ENCODE data around the gene CDS2. TPM values are rescaled to one million over a fixed set of nuclear protein-coding genes. Genes with fewer than 3 reads are reported as not detected.

CDS2 gene
- total RNA-seq = 25.3 and 26.2 TPM in 2 replicates

- TF ChIP-seq CTCF (IDR thresholded peaks at IDR 0.05; ENCODE audit: extremely low read depth, low read depth, low read length) = peak; percentile 52
- no peaks in the 10 kb centered on the region for H3K36me3 ChIP-seq (ENCODE audit: insufficient read depth, low read length)
Measured at GRCh38 chr20:5126512-5127203, at the start of gene CDS2. Gene CDS2 (plus strand): TSS chr20:5127008. CDS start chr20:5127093, 85 bp downstream.

GRCh38 chr20:5077761-5078387 is 48.9 kb upstream of the CDS2 start:
- Histone ChIP-seq H4K20me1 (ENCODE audit: insufficient read depth, low read length) (no peaks in the 10 kb centered on the region), H3K4me2 (ENCODE audit: insufficient read depth, low read length) (peak overlapping the region; percentile 59), H3K27me3 (ENCODE audit: insufficient read depth, low read length) (no peaks in the 10 kb centered on the region), H3K36me3 (ENCODE audit: insufficient read depth, low read length) (no peaks in the 10 kb centered on the region), H3K27ac (ENCODE audit: low read depth, low read length) (no peak overlapping the region), H3K9me3 (ENCODE audit: low read depth, low read length) (no peaks in the 10 kb centered on the region), H3K79me2 (ENCODE audit: insufficient read depth, low read length) (no peaks in the 10 kb centered on the region), H2AFZ (ENCODE audit: low read length) (peak overlapping the region; percentile 39), H3K4me1 (ENCODE audit: insufficient read depth, low read length) (peaks cover 13% of the 10 kb centered on the region), H3K4me3 (ENCODE audit: insufficient read depth, low read length) (peak overlapping the region; percentile 40)
- TF ChIP-seq CTCF (IDR thresholded peaks at IDR 0.05; ENCODE audit: extremely low read depth, low read depth, low read length) = no peak
- no peak for DNase-seq (ENCODE audit: insufficient read length, low spot score, missing footprints)

More at GRCh38 chr20:5126512-5127203, at the start of gene CDS2:
- Histone ChIP-seq H3K4me3 (ENCODE audit: insufficient read depth, low read length) (peak within 1 kb of the TSS; percentile 87), H3K27ac (ENCODE audit: low read depth, low read length) (peak within 1 kb of the TSS; percentile 88), H4K20me1 (ENCODE audit: insufficient read depth, low read length) (peaks cover 5% of the 10 kb centered on the region), H3K27me3 (ENCODE audit: insufficient read depth, low read length) (no peaks in the 10 kb centered on the region), H3K4me1 (ENCODE audit: insufficient read depth, low read length) (peaks cover 2% of the 10 kb centered on the region), H3K4me2 (ENCODE audit: insufficient read depth, low read length) (peak within 1 kb of the TSS; percentile 95), H3K79me2 (ENCODE audit: insufficient read depth, low read length) (peaks cover 38% of the 10 kb centered on the region), H3K9me3 (ENCODE audit: low read depth, low read length) (no peaks in the 10 kb centered on the region), H2AFZ (ENCODE audit: low read length) (peak within 1 kb of the TSS; percentile 96)
- peak; percentile 99 for DNase-seq (ENCODE audit: insufficient read length, low spot score, missing footprints)

DNA sequence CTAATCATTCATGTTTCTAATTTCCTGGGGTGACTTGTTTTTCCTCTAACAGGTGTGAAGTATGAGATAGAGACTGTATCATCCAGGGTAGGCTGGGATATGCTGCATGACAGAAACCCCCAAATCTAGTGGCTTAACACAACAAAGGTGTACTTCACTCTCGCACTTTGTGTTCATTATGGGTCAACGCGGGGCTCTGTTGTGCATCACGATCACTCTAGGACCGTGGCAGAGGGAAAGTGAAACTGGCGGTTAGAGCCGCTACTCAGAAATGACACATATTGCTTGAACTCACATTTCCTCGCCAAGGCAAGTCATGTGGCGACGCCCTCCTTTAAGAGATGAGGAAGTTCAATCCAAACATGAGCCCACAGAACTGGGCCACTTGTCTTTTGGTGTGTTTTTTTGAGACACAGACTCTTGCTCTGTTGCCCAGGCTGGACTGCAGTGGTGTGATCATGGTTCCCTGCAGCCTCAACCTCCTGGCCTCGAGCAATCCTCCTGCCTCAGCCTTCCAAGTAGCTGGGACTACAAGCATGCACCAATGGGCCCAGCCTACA is 48.3 kb upstream of the CDS2 start:
- peak overlapping the region; percentile 40 for H3K4me3 ChIP-seq (ENCODE audit: insufficient read depth, low read length)
- TF ChIP-seq CTCF (IDR thresholded peaks at IDR 0.05; ENCODE audit: extremely low read depth, low read depth, low read length) = no peak
- H3K36me3 ChIP-seq (ENCODE audit: insufficient read depth, low read length) = no peaks in the 10 kb centered on the region
- H3K4me1 ChIP-seq (ENCODE audit: insufficient read depth, low read length) = peaks cover 7% of the 10 kb centered on the region
- H3K4me2 ChIP-seq (ENCODE audit: insufficient read depth, low read length) = peak overlapping the region; percentile 59
- H2AFZ ChIP-seq (ENCODE audit: low read length) = peak overlapping the region; percentile 39
- no peaks in the 10 kb centered on the region for H3K9me3 ChIP-seq (ENCODE audit: low read depth, low read length)
- H4K20me1 ChIP-seq (ENCODE audit: insufficient read depth, low read length) = no peaks in the 10 kb centered on the region
- no peaks in the 10 kb centered on the region for H3K27me3 ChIP-seq (ENCODE audit: insufficient read depth, low read length)
- no peaks in the 10 kb centered on the region for H3K79me2 ChIP-seq (ENCODE audit: insufficient read depth, low read length)
- DNase-seq (ENCODE audit: insufficient read length, low spot score, missing footprints) = peak; percentile 69
- H3K27ac ChIP-seq (ENCODE audit: low read depth, low read length) = no peak overlapping the region

GRCh38 chr20:5080384-5080877 is 46.4 kb upstream of the CDS2 start:
- Histone ChIP-seq H3K27ac (ENCODE audit: low read depth, low read length) (peak overlapping the region; percentile 79), H3K4me3 (ENCODE audit: insufficient read depth, low read length) (no peak overlapping the region), H3K79me2 (ENCODE audit: insufficient read depth, low read length) (no peaks in the 10 kb centered on the region), H3K4me2 (ENCODE audit: insufficient read depth, low read length) (peak overlapping the region; percentile 34), H3K9me3 (ENCODE audit: low read depth, low read length) (no peaks in the 10 kb centered on the region), H3K4me1 (ENCODE audit: insufficient read depth, low read length) (peaks cover 5% of the 10 kb centered on the region), H4K20me1 (ENCODE audit: insufficient read depth, low read length) (no peaks in the 10 kb centered on the region), H3K27me3 (ENCODE audit: insufficient read depth, low read length) (no peaks in the 10 kb centered on the region), H2AFZ (ENCODE audit: low read length) (peak overlapping the region; percentile 80), H3K36me3 (ENCODE audit: insufficient read depth, low read length) (no peaks in the 10 kb centered on the region)
- TF ChIP-seq CTCF (IDR thresholded peaks at IDR 0.05; ENCODE audit: extremely low read depth, low read depth, low read length) = no peak
- peak; percentile 57 for DNase-seq (ENCODE audit: insufficient read length, low spot score, missing footprints)
